GM19397 (cell line): ENCODE measurements around the gene ADAMTS6.
A peak's percentile ranks its signal among the peaks of the same experiment; 100 is the strongest.
"Not testable (repeated sequence)": the region's sequence is repeated elsewhere in the genome, so short reads cannot be mapped to it uniquely, and the experiment has no call there.

Experiments
- ATAC-seq: cut with Tn5 transposase; IDR thresholded peaks from one replicate; pipeline ENCODE4 v1.9.1; 2021; ENCODE audit warnings: mild to moderate bottlenecking, moderate library complexity; ENCODE audit not compliant: unreplicated experiment

Gene ADAMTS6

GRCh38 chr5:65204966-65205365 lies 276.8 kb downstream of the ADAMTS6 start:
- no peak for ATAC-seq

- ATAC-seq: no peak
These were observed 278.0 kb downstream of the ADAMTS6 start for GRCh38 chr5:65203746-65204145.

GRCh38 chr5:65199993-65200675 lies 281.6 kb downstream of the ADAMTS6 start:
- no peak for ATAC-seq

- no peak for ATAC-seq
These were observed 283.1 kb downstream of the ADAMTS6 start for GRCh38 chr5:65198456-65199120.

- ATAC-seq: no peak
These were observed 283.9 kb downstream of the ADAMTS6 start for GRCh38 chr5:65197531-65198455.

- ATAC-seq: no peak
These were observed 286.8 kb downstream of the ADAMTS6 start for GRCh38 chr5:65194871-65195270.

- ATAC-seq: no peak
These were observed 289.4 kb downstream of the ADAMTS6 start for GRCh38 chr5:65192331-65192730.

- no peak for ATAC-seq
These were observed 290.1 kb downstream of the ADAMTS6 start for GRCh38 chr5:65191554-65192135.

GRCh38 chr5:65190328-65191053 lies 291.2 kb downstream of the ADAMTS6 start:
- ATAC-seq: no peak

GRCh38 chr5:65186646-65187227 lies 295.0 kb downstream of the ADAMTS6 start:
- ATAC-seq: no peak

- ATAC-seq: no peak
These were observed 296.3 kb downstream of the ADAMTS6 start for GRCh38 chr5:65185468-65185867.

GRCh38 chr5:65184780-65185179 lies 296.9 kb downstream of the ADAMTS6 start:
- no peak for ATAC-seq

- ATAC-seq: not testable (repeated sequence)
These were observed 307.5 kb downstream of the ADAMTS6 start for GRCh38 chr5:65174231-65174630.

GRCh38 chr5:65173130-65173525 lies 308.6 kb downstream of the ADAMTS6 start:
- ATAC-seq: no peak

- ATAC-seq: peak; percentile 95
These were observed 309.1 kb downstream of the ADAMTS6 start for GRCh38 chr5:65172486-65173129.

- ATAC-seq: no peak
These were observed 310.1 kb downstream of the ADAMTS6 start for GRCh38 chr5:65171645-65172044.

GRCh38 chr5:65163698-65164097 lies 318.0 kb downstream of the ADAMTS6 start:
- ATAC-seq: no peak

GRCh38 chr5:65161655-65162054 lies 320.1 kb downstream of the ADAMTS6 start:
- ATAC-seq: no peak

- ATAC-seq: no peak
These were observed 323.7 kb downstream of the ADAMTS6 start for GRCh38 chr5:65157906-65158603.
